Activated T-helper 17 cell treated with anti-CD3 and anti-CD28 coated beads, Interleukin-2, amount 50 U/mL, for 72 hours (primary cell): ENCODE results near the gene TGFB1. TPM values are rescaled to one million over a fixed set of nuclear protein-coding genes. Genes with fewer than 3 reads are reported as not detected.
"Not testable (repeated sequence)": the region's sequence is repeated elsewhere in the genome, so short reads cannot be mapped to it uniquely, and the experiment has no call there.

Experiments used
- ATAC-seq: fragments of 150-1000 bp; cut with Tn5 transposase; replicated peaks from 2 replicates; pipeline ENCODE4 v1.10.0; 2021; ENCODE audit warnings: mild to moderate bottlenecking, moderate library complexity
- H3K27ac Mint-ChIP-seq: one replicate; pipeline ENCODE4 v1.8.0; 2022; ENCODE audit warnings: mixed read lengths
- H3K27me3 Mint-ChIP-seq: one replicate; pipeline ENCODE4 v1.8.0; 2022; ENCODE audit warnings: mixed read lengths
- H3K36me3 Mint-ChIP-seq: one replicate; pipeline ENCODE4 v1.8.0; 2022; ENCODE audit warnings: low read depth, mild to moderate bottlenecking, mixed read lengths
- H3K4me1 Mint-ChIP-seq: one replicate; pipeline ENCODE4 v1.8.0; 2022; ENCODE audit warnings: mixed read lengths
- H3K4me3 Mint-ChIP-seq: one replicate; pipeline ENCODE4 v1.8.0; 2022; ENCODE audit warnings: mild to moderate bottlenecking, mixed read lengths
- H3K9me3 Mint-ChIP-seq: one replicate; pipeline ENCODE4 v1.8.0; 2022; ENCODE audit warnings: mixed read lengths
- total RNA-seq, 2 donors: library from RNA; stranded (reverse); gene quantifications; one replicate each; pipeline ENCODE4 v1.2.3, GENCODE V29; 2022

TGFB1 gene
- total RNA-seq, 2 donors from 2014 or later = 107 to 158 TPM

DNA sequence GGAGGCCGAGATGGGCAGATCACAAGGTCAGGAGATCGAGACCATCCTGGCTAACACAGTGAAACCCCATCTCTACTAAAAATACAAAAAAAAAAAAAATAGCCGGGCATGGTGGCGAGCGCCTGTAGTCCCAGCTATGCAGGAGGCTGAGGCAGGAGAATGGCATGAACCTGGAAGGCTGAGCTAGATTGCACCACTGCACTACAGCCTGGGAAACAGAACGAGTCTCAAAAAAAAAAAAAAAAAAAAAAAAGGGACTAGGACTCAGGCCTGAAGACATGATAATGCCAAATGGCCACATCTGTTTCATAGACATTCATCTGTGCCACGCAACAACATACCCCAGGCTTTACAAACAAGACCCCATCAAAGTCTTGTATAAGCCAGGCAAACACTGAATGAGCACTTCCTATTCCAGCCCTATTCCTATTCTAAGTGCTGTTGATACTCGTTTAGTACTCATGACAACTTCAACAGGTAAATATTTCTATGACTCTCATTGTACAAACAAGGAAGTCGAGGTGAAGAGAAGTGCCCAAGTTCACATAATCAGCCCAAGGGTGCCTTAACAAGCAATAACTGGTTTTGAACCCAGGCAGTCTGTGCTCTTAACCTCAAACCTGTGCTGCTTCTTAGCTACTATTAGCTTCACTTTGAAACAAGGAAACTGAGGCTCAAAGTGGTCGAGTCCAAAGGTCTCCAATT lies 8.6 kb upstream of the TGFB1 start:
- H3K4me1 Mint-ChIP-seq = peaks cover 17% of the 10 kb centered on the region
- no peaks in the 10 kb centered on the region for H3K9me3 Mint-ChIP-seq
- peaks cover 6% of the 10 kb centered on the region for H3K36me3 Mint-ChIP-seq
- peak overlapping the region; percentile 94 for H3K4me3 Mint-ChIP-seq
- H3K27ac Mint-ChIP-seq = peak overlapping the region; percentile 98
- ATAC-seq = no peak
- no peaks in the 10 kb centered on the region for H3K27me3 Mint-ChIP-seq

DNA sequence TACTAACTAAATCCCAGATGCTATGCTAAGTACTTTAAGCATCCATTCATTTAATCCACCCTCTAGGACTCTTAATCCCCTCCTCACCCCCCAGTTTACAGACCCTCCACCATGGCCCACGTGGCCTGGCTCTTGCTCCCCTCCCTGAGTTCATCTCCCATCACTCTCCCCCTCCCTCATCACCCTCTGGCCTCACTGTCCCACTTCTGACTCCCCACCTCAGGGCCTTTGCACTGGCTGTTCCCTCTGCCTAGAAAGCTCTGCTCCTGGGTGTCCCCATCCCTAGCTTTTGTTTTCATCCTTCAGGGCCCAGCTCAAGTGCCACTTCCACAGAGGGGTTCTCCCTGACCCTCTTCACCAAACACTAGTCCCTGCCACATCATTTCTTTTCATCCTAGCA lies 6.0 kb upstream of the TGFB1 start:
- Mint-ChIP-seq H3K27ac (peak overlapping the region; percentile 61), H3K9me3 (no peaks in the 10 kb centered on the region), H3K4me3 (no peak overlapping the region), H3K4me1 (peaks cover 39% of the 10 kb centered on the region), H3K36me3 (peaks cover 11% of the 10 kb centered on the region), H3K27me3 (no peaks in the 10 kb centered on the region)
- ATAC-seq = no peak

DNA sequence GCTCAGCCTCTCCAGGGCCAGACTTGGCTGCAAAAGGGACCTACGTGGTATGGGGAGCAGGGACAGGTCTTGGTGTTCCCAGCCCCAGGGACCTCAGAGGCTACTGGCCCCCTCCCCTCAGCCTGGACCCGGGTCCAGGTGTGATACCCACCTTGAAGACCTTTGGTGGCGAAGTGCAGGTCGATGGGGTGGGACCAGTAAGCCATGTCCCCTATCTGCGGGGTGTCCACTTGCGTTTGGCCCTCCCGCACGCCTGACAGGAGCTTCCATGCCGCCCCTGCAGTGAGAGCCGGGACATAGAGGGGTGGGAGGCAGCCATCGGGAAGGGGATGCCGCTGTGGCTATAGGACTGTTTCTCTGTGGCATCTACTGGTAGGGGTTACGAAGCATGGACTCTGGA lies 4.0 kb upstream of the TGFB1 start:
- peaks cover 44% of the 10 kb centered on the region for H3K4me1 Mint-ChIP-seq
- H3K9me3 Mint-ChIP-seq = no peaks in the 10 kb centered on the region
- ATAC-seq = no peak
- H3K4me3 Mint-ChIP-seq = peak overlapping the region; percentile 76
- H3K27ac Mint-ChIP-seq = peak overlapping the region; percentile 94
- no peaks in the 10 kb centered on the region for H3K27me3 Mint-ChIP-seq
- peaks cover 12% of the 10 kb centered on the region for H3K36me3 Mint-ChIP-seq

- H3K36me3 Mint-ChIP-seq = peaks cover 16% of the 10 kb centered on the region
- peaks cover 40% of the 10 kb centered on the region for H3K4me1 Mint-ChIP-seq
- no peak for ATAC-seq
- no peaks in the 10 kb centered on the region for H3K9me3 Mint-ChIP-seq
- H3K27ac Mint-ChIP-seq = peak overlapping the region; percentile 94
- peak overlapping the region; percentile 76 for H3K4me3 Mint-ChIP-seq
- no peaks in the 10 kb centered on the region for H3K27me3 Mint-ChIP-seq
Observed at GRCh38 chr19:41356984-41357739, 3.4 kb upstream of the TGFB1 start.

DNA sequence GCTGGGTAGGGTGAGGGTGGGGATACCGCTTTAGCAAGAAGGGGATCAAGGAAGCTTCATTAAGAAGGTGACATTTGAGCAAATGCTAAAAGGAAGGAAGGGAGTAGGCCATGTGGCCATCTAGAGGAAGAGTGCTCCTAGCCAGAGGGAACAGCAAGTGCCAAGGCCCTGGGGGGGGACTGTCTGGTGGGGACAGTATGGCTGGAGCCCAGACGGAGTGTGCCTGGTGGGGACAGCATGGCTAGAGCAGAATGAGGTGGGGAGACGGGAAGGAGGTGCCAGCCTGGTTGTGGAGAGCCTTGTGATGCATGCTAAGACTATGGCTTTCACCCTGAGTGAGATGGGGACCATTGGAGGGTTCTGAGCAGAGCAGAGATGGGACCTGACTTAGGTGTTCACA lies 2.1 kb upstream of the TGFB1 start:
- Mint-ChIP-seq H3K27ac (peak overlapping the region; percentile 94), H3K36me3 (peaks cover 29% of the 10 kb centered on the region), H3K4me1 (peaks cover 40% of the 10 kb centered on the region), H3K4me3 (peak overlapping the region; percentile 76), H3K27me3 (no peaks in the 10 kb centered on the region), H3K9me3 (no peaks in the 10 kb centered on the region)
- ATAC-seq = no peak

DNA sequence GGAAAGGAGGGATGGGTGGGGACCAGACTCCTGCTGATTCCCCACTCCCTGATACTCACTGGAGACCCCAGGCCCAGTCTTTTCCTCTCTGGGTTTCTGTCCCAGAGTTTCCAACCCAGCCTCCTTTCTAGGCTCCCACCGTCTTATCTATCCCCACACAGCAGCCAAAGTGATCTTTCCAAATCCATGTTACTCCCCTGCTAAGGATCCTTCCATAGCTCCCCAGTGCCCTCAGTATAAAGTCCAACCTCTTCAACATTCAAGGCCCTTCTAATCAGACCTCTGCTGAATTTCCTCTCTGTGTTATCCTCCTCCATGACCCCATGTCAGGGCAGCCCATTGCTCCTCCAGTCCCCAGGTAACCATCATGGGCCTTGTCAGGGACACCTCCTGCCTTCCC lies 1.3 kb upstream of the TGFB1 start:
- Mint-ChIP-seq H3K36me3 (peaks cover 36% of the 10 kb centered on the region), H3K4me1 (peaks cover 40% of the 10 kb centered on the region), H3K4me3 (peak overlapping the region; percentile 76), H3K9me3 (no peaks in the 10 kb centered on the region), H3K27ac (peak overlapping the region; percentile 94), H3K27me3 (no peaks in the 10 kb centered on the region)
- ATAC-seq = no peak

DNA sequence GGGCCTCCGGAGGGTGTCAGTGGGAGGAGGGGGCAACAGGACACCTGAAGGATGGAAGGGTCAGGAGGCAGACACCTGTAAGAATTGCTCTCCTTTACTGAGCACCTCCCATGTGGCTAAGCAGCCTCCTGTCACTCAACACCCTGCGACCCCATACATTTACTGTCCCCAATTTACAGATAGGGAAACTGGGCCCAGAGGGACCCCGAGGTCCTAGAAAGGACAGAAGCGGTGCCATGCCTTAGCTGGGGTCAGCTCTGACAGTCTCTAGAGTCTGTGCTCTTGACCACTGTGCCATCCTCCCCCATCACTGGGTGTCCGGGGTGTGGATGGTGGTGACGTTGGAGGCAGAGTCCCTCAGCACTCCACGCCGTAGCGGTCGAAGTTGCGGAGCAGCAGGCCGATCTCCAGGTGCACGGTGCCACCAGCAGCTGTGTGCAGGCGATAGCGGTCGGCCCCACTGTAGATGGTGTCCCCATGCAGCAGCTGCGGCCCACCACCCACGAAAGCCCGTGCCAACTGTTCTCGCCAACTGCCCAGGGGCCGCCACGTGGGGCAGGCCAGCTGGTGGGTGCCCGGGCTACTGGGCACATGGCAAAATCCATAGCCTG lies 726 bp upstream of the TGFB1 start:
- H3K4me1 Mint-ChIP-seq = peaks cover 44% of the 10 kb centered on the region

GRCh38 chr19:41352609-41353465 lies 885 bp downstream of the TGFB1 start:
- Mint-ChIP-seq H3K27me3 (no peaks in the 10 kb centered on the region), H3K4me3 (peak overlapping the region; percentile 98), H3K36me3 (peaks cover 58% of the 10 kb centered on the region), H3K4me1 (peaks cover 50% of the 10 kb centered on the region), H3K9me3 (no peaks in the 10 kb centered on the region), H3K27ac (peak overlapping the region; percentile 94)
- ATAC-seq = peak; percentile 18

More for the DNA sequence above, 726 bp upstream of the TGFB1 start:
- Mint-ChIP-seq H3K36me3 (peaks cover 42% of the 10 kb centered on the region), H3K27me3 (no peaks in the 10 kb centered on the region), H3K9me3 (no peaks in the 10 kb centered on the region), H3K27ac (peak overlapping the region; percentile 84), H3K4me3 (peak overlapping the region; percentile 76)
- no peak for ATAC-seq

DNA sequence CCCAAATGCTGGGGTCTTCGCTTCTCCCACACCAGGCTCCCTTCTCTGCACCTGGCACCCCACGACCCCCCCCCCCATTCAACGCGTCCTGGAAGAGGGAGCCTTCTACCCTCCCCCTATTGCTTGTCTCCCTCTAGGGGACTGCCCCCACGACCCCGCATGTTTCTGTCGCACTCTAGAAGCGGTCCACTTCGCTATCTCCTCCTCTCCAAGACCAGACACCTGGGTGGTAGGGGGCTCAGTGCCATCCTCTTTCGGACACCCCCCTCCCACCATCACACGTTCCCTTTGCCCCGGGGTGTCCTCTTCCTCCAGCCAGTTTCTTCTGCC lies 1.5 kb downstream of the TGFB1 start:
- peak overlapping the region; percentile 98 for H3K4me3 Mint-ChIP-seq
- peak overlapping the region; percentile 94 for H3K27ac Mint-ChIP-seq
- ATAC-seq = no peak
- peaks cover 64% of the 10 kb centered on the region for H3K36me3 Mint-ChIP-seq
- no peaks in the 10 kb centered on the region for H3K27me3 Mint-ChIP-seq
- H3K9me3 Mint-ChIP-seq = no peaks in the 10 kb centered on the region
- peaks cover 44% of the 10 kb centered on the region for H3K4me1 Mint-ChIP-seq

DNA sequence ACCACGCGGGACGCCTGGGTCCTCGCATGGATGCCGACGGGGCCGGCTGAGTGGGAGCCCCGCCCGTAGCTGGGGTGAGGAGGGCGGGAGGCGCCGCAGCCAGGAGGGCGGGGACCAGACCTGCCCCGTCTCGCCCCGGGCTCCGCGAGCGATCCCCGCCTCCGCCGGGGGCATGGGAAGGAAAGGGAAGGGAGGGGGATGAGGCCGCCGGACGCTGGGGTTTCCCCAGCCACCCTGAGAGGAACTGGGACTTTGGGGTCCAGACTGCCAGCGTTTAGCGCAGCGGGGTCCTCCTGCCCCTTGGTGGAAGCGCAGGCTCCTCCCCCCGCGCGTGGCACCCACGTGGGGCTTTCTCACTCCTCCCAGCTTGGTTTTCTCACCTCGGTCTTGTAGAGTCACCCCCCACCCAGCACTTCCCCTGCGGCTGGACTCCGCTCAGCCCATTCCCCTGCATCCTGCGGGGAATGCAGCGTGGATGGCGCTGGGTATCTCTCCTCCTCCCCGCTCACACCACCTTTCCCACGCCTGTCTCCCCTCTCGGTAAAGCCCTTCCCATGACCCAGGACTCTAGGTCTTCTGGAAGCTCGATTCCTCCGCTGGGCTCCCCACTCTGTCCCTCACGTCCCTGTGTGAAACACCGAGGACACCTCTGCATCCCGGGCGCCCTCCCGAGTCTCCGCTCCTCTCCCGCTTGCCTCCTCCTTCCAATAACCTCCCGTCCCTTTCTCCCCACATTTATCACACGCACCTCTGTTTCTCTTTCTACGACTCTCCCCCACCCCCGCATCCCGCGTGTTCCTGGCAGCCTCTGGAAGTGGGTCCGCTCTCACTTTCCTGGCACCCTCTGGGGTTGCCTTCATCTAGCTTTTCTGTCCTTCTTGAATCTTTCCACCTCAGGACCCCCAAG lies 2.1 kb downstream of the TGFB1 start:
- H3K36me3 Mint-ChIP-seq = peaks cover 65% of the 10 kb centered on the region
- H3K27me3 Mint-ChIP-seq = no peaks in the 10 kb centered on the region
- ATAC-seq = peak; percentile 70
- no peaks in the 10 kb centered on the region for H3K9me3 Mint-ChIP-seq
- peak overlapping the region; percentile 94 for H3K27ac Mint-ChIP-seq
- H3K4me1 Mint-ChIP-seq = peaks cover 38% of the 10 kb centered on the region
- peak overlapping the region; percentile 98 for H3K4me3 Mint-ChIP-seq

- no peak for ATAC-seq
- Mint-ChIP-seq H3K36me3 (peaks cover 73% of the 10 kb centered on the region), H3K4me3 (peak overlapping the region; percentile 98), H3K9me3 (no peaks in the 10 kb centered on the region), H3K27me3 (no peaks in the 10 kb centered on the region), H3K27ac (peak overlapping the region; percentile 94), H3K4me1 (peaks cover 32% of the 10 kb centered on the region)
Observed at GRCh38 chr19:41350735-41351338, 2.9 kb downstream of the TGFB1 start.

DNA sequence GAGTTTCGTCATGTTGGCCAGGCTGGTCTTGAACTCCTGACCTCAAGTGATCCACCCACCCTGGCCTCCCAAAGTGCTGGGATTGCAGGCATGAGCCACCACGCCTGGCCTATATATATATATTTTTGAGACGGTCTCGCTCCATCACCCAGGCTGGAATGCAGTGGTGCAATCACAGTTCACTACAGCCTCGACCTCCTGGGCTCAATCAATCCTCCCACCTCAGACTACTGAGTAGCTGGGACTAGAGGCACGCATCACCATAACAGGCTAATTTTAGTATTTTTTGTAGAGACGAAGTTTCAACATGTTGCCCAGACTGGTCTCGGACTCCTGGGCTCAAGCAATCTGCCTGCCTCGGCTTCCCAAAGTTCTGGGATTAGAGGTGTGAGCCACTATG lies 6.8 kb downstream of the TGFB1 start:
- Mint-ChIP-seq H3K36me3 (peaks cover 99% of the 10 kb centered on the region), H3K4me1 (peaks cover 21% of the 10 kb centered on the region)
- not testable (repeated sequence) for H3K4me3 Mint-ChIP-seq, ATAC-seq, H3K9me3 Mint-ChIP-seq, H3K27ac Mint-ChIP-seq, H3K27me3 Mint-ChIP-seq

DNA sequence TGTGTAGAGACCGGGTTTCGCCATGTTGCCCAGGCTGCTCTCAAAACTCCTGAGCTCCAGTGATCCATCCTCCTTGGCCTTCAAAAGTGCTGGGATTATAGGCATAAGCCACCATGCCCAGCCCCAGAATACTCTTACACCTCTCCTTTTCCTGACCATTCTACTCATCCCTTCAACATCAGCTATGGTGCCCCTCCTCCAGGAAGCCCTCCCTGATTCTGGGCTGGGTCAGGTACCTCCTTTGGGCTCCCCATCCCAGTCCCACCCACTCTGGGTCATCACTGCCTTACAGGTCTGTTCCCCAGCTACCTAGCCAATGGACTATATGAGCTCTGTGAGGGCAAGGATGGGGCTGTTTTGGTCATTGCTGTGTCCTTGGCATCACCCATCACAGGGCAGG lies 9.6 kb downstream of the TGFB1 start:
- Mint-ChIP-seq H3K9me3 (no peaks in the 10 kb centered on the region), H3K4me3 (no peak overlapping the region), H3K27me3 (no peaks in the 10 kb centered on the region), H3K27ac (peak overlapping the region; percentile 80), H3K36me3 (peaks cover 100% of the 10 kb centered on the region), H3K4me1 (peaks cover 19% of the 10 kb centered on the region)
- no peak for ATAC-seq
